HG02852 (cell line): ENCODE measurements around the gene LRP10.
A peak's percentile ranks its signal among the peaks of the same experiment; 100 is the strongest.
"Not testable (repeated sequence)": the region's sequence is repeated elsewhere in the genome, so short reads cannot be mapped to it uniquely, and the experiment has no call there.

Experiments used
- ATAC-seq: cut with Tn5 transposase; IDR thresholded peaks from one replicate; pipeline ENCODE4 v1.9.1; 2021; ENCODE audit warnings: mild to moderate bottlenecking, moderate library complexity; ENCODE audit not compliant: unreplicated experiment

The LRP10 gene

DNA sequence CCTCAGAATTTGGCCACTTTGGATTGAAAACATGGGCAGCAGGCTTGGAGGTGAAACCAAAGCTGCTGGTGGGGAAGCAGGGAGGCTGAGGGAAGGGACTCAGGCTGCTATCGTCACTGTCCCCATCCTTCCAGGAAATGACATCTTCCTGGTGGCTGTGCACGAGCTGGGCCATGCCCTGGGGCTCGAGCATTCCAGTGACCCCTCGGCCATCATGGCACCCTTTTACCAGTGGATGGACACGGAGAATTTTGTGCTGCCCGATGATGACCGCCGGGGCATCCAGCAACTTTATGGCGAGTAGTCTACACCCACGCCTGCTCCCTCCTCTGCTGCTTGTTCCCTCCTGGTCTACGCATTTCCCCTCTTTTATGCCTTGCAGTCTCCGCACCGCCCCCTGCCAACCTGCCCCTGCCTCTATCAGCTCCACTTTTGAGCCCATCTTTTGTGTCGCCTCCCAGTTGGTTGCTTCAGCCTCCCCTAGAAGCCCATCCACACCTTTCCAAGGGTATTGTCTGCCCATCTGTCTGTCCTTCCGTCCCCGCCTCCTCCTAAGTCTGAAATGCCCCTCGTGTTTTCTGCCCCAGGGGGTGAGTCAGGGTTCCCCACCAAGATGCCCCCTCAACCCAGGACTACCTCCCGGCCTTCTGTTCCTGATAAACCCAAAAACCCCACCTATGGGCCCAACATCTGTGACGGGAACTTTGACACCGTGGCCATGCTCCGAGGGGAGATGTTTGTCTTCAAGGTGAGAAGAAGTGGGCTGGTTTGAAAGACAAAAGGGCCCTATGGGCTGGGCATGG is 28.2 kb upstream of the LRP10 start:
- ATAC-seq, result no peak

DNA sequence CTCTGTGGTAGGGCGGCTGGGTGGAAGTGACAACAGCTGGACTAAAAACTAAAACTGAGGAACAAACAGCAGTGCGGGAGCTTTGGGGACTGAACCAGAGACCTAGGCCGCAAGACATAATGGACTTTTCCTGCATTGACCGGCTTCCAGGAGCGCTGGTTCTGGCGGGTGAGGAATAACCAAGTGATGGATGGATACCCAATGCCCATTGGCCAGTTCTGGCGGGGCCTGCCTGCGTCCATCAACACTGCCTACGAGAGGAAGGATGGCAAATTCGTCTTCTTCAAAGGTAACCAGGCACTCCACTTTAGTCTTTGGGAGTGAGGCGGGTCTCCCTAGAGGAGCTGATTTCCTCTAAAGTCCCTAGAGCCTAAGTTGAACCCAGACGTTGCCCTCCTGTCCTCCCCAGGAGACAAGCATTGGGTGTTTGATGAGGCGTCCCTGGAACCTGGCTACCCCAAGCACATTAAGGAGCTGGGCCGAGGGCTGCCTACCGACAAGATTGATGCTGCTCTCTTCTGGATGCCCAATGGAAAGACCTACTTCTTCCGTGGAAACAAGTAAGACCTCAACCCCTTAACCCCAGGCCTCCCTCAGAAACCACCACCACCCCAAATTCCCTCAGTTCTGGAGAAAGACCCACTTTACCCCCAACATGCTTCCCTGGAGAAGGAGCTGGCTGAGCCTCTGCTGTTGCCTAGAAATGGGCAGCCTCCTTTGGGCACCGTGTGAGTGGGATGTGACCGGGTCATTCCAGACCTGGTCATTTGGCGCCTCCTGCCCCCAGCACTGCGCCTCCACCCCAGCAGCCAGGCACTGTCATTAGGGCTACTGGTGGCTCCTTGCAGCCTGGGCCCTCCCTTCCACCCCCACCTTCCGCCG is 27.1 kb upstream of the LRP10 start:
- no peak for ATAC-seq

DNA sequence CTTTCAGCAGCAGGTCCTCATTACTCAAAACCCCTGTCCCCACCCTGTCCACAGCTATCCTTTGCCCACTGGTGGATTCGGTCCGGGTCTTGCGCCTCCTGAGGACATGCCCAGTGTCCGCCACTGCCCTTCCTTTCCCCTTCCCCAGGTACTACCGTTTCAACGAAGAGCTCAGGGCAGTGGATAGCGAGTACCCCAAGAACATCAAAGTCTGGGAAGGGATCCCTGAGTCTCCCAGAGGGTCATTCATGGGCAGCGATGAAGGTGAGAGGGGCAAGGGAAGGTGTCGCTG is 26.5 kb upstream of the LRP10 start:
- ATAC-seq, result no peak

DNA sequence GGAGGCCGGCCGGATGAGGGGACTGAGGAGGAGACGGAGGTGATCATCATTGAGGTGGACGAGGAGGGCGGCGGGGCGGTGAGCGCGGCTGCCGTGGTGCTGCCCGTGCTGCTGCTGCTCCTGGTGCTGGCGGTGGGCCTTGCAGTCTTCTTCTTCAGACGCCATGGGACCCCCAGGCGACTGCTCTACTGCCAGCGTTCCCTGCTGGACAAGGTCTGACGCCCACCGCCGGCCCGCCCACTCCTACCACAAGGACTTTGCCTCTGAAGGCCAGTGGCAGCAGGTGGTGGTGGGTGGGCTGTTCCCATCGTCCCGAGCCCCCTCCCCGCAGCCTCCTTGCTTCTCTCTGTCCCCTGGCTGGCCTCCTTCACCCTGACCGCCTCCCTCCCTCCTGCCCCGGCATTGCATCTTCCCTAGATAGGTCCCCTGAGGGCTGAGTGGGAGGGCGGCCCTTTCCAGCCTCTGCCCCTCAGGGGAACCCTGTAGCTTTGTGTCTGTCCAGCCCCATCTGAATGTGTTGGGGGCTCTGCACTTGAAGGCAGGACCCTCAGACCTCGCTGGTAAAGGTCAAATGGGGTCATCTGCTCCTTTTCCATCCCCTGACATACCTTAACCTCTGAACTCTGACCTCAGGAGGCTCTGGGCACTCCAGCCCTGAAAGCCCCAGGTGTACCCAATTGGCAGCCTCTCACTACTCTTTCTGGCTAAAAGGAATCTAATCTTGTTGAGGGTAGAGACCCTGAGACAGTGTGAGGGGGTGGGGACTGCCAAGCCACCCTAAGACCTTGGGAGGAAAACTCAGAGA is 25.5 kb upstream of the LRP10 start:
- no peak for ATAC-seq

DNA sequence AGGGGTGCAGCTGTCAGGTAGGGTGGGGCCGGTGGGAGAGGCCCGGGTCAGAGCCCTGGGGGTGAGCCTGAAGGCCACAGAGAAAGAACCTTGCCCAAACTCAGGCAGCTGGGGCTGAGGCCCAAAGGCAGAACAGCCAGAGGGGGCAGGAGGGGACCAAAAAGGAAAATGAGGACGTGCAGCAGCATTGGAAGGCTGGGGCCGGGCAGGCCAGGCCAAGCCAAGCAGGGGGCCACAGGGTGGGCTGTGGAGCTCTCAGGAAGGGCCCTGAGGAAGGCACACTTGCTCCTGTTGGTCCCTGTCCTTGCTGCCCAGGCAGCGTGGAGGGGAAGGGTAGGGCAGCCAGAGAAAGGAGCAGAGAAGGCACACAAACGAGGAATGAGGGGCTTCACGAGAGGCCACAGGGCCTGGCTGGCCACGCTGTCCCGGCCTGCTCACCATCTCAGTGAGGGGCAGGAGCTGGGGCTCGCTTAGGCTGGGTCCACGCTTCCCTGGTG is 24.7 kb upstream of the LRP10 start:
- ATAC-seq, result no peak

DNA sequence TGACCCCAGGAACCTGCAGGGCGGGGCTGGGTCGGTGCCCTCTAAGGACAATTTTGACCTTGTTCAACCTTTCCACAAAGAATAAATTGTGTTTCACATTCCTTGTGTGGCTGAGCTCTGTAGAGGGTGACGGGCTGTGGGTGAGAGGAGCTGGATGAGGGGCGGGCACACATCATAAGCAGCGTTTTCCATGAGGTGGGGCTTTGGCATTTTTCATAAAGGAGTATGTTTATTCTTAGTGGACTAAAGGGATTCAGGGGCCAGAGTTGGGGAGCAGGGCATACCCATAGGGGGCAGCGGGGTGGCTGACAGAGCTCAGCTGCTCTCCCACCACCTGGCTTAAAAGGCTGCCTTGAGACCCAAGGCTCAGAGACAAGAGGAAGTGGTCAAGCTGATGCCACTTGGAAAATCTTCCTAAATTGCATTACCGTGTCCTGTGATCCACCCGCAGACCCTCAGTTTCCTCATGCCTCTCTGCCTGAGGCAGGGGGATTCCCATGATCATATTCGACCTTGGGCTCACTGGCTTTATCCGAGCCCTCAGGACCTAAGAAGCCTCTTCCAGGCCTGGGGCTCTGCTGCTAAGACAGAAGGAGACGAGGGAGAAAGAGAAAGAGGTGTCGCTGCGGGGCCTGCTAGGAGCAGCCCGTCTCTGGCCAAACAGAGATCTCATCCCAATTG is 23.7 kb upstream of the LRP10 start:
- no peak for ATAC-seq

DNA sequence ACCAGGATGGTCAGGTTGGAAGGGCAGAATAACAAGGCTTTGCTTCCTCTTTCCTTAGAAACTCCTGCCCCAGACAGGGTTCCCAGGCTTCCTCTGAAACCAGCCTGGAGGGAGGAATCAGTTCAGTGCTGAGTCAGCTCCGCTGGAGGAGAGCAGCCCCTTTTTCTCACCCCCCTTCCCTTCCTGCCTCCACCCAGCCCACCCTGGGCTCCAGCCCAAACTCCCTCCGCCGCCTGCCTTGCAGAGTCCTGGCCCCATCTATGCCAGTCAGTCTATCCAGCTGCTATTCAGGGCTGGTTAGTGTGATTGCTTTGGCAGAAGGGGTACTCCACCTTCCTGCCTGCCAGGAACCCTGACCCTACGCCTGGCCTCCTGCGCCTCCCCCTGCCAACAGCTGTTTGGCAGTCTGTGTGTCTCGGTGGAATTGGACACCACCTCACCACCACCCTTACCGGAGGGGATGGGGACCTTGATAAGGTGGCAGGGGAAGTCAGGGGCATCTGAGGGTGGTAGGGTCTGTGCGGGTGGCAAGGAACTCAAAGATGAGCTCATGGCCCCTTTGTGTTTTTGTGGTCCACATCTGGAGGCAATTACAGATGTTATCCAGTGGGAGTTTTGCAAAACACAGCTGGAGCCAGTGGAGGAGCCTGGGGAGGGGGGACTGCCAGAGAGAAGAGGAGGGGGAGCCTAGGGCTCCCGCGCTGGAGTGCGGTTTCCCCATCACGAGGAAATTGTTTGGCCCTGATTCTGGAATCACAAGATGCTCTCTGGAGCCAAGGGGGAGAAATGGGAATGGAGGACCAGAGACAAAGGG is 23.0 kb upstream of the LRP10 start:
- ATAC-seq, result no peak

DNA sequence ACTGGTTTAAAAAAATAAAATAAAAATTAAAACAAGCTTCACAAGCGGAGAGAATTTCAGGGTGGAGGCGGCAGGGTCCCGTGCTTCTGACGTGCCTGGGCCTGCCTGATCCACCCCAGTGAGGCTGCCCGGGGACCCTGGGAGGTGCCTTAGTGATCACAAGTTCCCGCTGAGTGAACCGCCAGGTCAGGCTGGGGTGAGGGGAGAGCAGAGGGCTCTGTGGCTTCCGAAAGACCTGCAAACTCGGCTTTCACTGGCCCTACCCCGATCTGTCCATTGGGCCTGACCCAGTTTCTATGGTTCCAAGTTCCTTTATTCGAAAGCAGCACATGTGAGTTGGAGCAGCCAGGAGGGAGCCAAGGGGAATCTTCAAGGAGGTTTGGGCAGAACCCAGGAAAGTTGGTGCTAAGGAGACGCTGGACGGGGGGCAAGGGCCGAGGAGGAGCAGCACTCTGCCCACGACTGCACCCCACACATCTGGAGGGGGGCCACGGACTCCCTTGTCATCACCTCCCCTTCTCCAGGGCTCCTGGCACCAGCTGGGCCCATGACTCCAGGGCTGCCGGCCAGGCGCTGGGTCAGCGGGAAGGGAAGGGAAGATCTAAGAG is 22.2 kb upstream of the LRP10 start:
- ATAC-seq, result no peak

DNA sequence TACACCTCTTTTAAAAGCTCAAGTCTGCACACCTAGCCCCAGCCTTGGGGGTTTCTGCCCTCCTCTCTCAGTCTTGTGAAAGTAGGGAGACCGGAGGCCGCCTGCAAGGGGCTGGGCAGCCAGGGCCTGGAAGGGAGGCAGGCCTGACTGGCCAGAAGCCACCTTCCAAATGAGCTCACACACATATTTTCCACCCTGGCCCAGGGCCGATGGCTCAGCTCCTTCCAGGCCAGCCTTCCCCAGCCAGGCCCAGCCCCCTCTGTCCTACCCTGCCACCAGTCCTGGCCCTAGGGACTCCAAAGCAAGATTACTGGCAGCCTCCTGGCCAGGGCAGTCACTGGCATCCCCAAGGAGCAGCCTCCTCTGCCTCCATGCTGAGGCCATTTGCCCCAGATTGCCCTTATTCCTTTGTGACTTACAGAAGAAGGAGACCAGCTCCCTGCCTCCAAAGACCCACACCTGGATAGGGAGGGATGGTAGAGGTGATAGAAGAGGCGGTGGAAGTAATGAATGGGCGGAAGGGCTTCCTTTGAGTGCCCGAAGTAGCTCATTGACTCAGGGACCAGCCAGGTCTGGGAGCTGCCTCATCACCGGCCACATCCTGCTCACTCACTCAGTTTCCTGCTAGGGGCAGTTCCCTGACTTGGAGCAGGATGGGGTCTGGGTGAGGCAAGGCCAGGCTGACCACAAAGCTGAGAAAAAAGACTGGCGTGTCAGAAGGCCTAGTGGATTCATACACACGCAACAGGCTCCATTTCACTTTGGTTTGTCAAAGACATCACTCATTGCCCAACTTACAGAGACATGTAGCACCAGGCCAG is 20.4 kb upstream of the LRP10 start:
- no peak for ATAC-seq

DNA sequence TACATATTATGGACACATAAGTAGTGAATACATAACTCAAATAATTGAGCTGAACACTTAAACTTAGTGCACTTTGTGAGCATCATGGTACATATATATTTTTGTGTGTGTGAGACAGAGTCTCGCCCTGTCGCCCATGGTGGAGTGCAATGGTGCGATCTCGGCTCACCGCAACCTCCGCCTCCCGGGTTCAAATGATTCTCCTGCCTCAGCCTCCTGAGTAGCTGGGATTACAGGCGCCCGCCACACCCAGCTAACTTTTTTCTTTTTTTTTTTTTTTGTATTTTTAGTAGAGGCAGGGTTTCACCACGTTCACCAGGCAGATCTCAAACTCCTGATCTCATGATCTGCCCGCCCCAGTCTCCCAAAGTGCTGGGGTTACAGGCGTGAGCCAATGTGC is 19.4 kb upstream of the LRP10 start:
- not testable (repeated sequence) for ATAC-seq

DNA sequence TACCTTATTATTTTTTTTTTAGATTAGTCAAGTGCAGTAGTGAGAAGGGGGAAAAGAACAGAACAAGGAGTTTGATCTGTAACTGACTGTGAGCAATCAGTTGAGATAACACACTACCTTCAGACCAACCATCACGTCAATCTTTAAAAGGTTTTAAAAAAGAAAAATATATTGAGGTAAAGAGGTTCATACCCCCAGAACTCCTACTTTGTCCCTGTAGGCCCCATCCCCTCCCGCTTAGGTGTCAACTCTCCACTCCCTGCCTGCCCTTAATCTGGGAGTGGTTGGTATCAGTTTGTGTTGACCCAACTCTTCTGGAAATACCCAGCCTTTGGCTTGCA is 19.0 kb upstream of the LRP10 start:
- ATAC-seq, result no peak

DNA sequence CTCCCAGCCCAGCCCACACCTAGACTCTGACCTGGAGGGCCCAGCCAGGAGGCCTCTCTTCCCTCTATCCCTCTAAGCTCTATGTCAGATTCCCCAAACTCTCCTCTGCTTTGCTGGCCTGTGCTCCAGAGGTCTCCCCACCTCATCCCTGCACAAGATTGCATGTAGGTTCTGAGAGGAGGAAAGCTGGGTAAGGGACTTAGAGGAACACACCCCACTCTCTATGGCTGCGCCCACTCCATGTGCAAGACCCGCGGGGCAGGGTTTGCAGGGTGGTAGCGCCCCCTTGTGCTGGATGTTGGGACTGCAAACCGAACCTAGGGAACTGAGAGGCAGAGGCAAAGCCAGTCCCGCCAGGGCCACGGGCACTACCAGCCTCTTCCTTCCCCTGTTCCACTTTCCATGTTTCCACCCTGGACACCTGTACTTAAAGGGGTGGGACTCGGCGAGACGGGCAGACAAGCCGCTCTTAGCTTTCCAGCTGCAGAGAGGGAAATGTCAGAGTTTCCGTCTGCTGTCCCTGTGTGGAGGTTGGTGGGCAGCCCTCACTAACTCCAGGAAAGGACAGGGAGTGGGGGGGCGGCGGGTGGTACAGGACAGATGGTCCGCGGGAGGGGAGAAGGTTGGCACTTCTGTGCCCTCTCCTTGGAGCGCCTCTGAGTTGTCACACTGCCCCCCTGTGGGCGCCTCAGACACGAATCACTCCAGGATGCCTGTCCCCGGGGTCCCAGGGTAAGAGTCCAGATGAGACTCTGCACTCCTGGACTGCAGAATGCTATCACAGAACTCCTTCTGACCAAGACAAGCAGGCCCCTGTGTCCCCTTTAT is 18.4 kb upstream of the LRP10 start:
- peak; percentile 77 for ATAC-seq

DNA sequence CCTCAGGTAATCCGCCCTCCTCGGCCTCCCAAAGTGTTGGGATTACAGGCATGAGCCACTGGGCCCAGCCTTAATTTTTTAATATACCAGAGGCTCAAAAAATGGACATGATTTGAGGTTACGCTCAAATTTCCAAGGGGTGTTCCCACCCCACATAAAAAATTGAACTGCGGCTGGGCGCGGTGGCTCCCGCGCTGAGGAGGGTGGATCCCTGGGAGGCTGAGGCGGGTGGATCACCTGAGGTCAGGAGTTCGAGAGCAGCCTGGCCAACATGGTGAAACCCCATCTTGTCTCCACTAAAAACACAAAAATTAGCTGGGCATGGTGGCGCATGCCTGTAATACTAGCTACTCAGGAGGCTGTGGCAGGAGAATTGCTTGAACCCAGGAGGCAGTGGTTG is 17.2 kb upstream of the LRP10 start:
- not testable (repeated sequence) for ATAC-seq

DNA sequence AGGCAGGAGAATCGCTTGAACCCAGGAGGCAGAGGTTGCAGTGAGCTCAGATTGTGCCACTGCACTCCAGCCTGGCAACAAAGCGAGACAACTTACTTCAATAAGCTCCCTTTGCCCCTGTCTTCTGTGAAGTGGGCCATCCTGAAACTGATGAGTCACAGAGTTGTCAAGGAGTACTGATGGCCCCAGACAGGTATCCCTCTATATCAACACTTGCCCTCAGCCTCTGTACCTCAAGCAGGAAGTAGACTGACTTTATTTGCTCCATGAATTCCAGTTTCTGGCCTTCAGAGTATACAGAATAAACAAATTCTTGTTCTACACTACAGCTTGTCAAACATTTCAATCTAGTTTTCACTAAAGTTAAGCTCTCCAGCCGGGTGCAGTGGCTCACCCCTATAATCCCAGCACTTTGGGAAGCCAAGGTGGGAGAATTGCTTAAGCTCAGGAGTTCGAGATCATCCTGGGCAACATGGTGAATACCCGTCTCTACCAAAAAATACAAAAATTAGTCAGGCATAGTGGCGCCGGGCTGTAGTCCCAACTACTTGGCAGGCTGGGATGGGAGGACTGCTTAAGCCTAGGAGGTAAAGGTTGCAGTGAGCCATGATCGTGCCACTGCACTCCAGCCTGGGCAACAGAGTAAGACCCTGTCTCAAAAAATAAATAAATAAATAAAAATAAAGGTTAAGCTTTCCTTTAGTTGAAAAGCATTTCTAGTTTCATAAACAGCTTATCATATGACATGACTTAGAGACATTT is 16.4 kb upstream of the LRP10 start:
- ATAC-seq, result no peak

DNA sequence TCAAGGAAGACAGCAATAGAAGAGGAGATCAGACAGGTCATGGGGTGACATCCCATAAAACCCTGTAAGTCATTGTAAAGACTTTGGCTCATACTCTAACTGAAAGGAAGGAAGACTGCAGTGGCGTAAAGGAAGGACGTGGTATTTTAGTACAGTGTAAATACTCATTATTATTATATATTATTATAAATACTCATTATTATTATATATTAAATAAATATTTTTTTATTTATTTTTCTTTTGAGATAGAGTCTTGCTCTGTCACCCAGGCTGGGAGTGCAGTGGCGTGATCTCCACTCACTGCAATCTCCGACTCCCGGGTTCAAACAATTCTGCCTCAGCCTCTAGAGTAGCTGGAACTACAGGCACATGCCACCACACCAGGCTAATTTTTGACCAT is 15.1 kb upstream of the LRP10 start:
- no peak for ATAC-seq

DNA sequence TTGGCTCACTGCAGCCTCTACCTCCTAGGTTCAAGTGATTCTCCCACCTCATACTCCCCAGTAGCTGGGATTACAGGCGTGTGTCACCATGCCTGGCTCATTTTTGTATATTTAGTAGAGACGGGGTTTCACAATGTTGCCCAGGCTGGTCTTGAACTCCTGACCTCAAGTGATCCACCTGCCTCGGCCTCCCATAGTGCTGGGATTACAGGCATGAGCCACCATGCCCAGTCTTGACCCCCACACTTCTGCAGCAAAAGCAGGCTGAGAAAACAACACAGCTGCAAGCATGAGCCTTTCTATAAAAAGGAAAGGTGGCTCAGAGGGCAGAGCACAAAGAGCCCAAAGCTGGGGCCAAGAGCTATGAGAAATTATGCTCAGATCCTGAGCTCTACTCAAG is 11.2 kb upstream of the LRP10 start:
- ATAC-seq, result not testable (repeated sequence)

DNA sequence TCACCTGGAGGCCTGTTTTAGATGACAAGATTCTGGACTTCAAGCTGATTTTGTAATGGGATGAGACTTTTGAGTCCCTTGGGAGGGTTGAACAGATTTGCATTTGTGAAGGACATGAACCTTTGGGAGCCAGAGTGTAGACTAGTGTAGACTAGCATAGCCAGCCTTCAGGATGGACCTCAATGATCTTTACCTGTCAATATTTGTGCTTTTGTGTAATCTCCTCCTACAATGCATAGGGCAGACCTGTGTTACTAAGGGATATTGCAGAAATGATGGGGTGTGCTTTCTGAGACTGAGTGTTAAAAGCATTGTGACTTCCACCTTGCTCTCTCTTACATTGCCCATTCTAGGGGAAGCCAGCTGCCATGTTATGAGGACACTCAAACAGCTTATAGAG is 9.9 kb upstream of the LRP10 start:
- no peak for ATAC-seq
